Measurements from ENCODE around the gene RRP15. TPM values are rescaled to one million over a fixed set of nuclear protein-coding genes. Genes with fewer than 3 reads are reported as not detected.

Gene RRP15
- total RNA-seq, 1 donor, result 7.8 TPM

GRCh38 chr1:218255090-218255489 is 30.0 kb upstream of the RRP15 start:
- no peak overlapping the region for H3K4me3 ChIP-seq (ENCODE audit: low read depth, low read length)
- no peak for DNase-seq (ENCODE audit: low read depth)
- TF ChIP-seq CTCF (IDR thresholded peaks at IDR 0.05; ENCODE audit: insufficient read depth, low read depth, low read length), result no peak

GRCh38 chr1:218257371-218257770 is 27.7 kb upstream of the RRP15 start:
- DNase-seq (ENCODE audit: low read depth), result no peak
- no peak for TF ChIP-seq CTCF (IDR thresholded peaks at IDR 0.05; ENCODE audit: insufficient read depth, low read depth, low read length)

GRCh38 chr1:218257971-218258370 is 27.1 kb upstream of the RRP15 start:
- H3K4me3 ChIP-seq (ENCODE audit: low read depth, low read length), result no peak overlapping the region
- TF ChIP-seq CTCF (IDR thresholded peaks at IDR 0.05; ENCODE audit: insufficient read depth, low read depth, low read length), result no peak
- no peak for DNase-seq (ENCODE audit: low read depth)

More at GRCh38 chr1:218257371-218257770, 27.7 kb upstream of the RRP15 start:
- H3K4me3 ChIP-seq (ENCODE audit: low read depth, low read length), result no peak overlapping the region

GRCh38 chr1:218259339-218259738 is 25.8 kb upstream of the RRP15 start:
- H3K4me3 ChIP-seq (ENCODE audit: low read depth, low read length), result no peak overlapping the region
- no peak for DNase-seq (ENCODE audit: low read depth)
- no peak for TF ChIP-seq CTCF (IDR thresholded peaks at IDR 0.05; ENCODE audit: insufficient read depth, low read depth, low read length)

- no peak overlapping the region for H3K4me3 ChIP-seq (ENCODE audit: low read depth, low read length)
- peak; percentile 35 for TF ChIP-seq CTCF (IDR thresholded peaks at IDR 0.05; ENCODE audit: insufficient read depth, low read depth, low read length)
- peak; percentile 3 for DNase-seq (ENCODE audit: low read depth)
Observed at GRCh38 chr1:218259800-218260199, 25.3 kb upstream of the RRP15 start.

GRCh38 chr1:218262259-218262658 is 22.8 kb upstream of the RRP15 start:
- DNase-seq (ENCODE audit: low read depth), result no peak
- TF ChIP-seq CTCF (IDR thresholded peaks at IDR 0.05; ENCODE audit: insufficient read depth, low read depth, low read length), result no peak
- H3K4me3 ChIP-seq (ENCODE audit: low read depth, low read length), result no peak overlapping the region

GRCh38 chr1:218266356-218266755 is 18.7 kb upstream of the RRP15 start:
- TF ChIP-seq CTCF (IDR thresholded peaks at IDR 0.05; ENCODE audit: insufficient read depth, low read depth, low read length), result no peak
- H3K4me3 ChIP-seq (ENCODE audit: low read depth, low read length), result no peak overlapping the region
- DNase-seq (ENCODE audit: low read depth), result no peak
